OCI-LY7 (cell line): ENCODE measurements around the gene CSRNP3. TPM values are rescaled to one million over a fixed set of nuclear protein-coding genes. Genes with fewer than 3 reads are reported as not detected.

Experiments
- BruUV-seq: library from RNA; stranded (reverse); fragments of 400-500 nt; replicated peaks from 2 replicates; lab custom pipeline; 2021; lab: Mats Ljungman, UMichigan
- CTCF ChIA-PET: fragments of 300-600 bp; sonication (Branson Sonifier 250); formaldehyde crosslinking; loops from one replicate; lab custom pipeline; 2022; ENCODE audit warnings: antibody characterized with exemption; ENCODE audit not compliant: unreplicated experiment; lab: Charles Lee
- POLR2A ChIA-PET: fragments of 300-600 bp; sonication (Branson Sonifier 250); formaldehyde crosslinking; loops from one replicate; lab custom pipeline; 2022; ENCODE audit warnings: antibody characterized with exemption; lab: Charles Lee
- DNase-seq: peaks from one replicate; pipeline ENCODE4 v3.0.0-alpha.2; 2015; ENCODE audit warnings: low spot score
- H2AFZ ChIP-seq: fragments of 200-600 bp; sonication (generic), shearing (Covaris generic); 2 replicates; pipeline ENCODE4 v1.6.1; 2014; ENCODE audit warnings: mild to moderate bottlenecking, antibody characterized with exemption, low read length, moderate library complexity
- H3K27ac ChIP-seq: fragments of 200-600 bp; sonication (generic); 2 replicates; pipeline ENCODE4 v1.5.1; 2014; ENCODE audit warnings: mixed run types, low read depth, mild to moderate bottlenecking, moderate library complexity, low read length, inconsistent platforms; ENCODE audit not compliant: poor library complexity, severe bottlenecking
- H3K36me3 ChIP-seq: fragments of 200-600 bp; sonication (generic); 2 replicates; pipeline ENCODE4 v1.6.1; 2014; ENCODE audit warnings: mild to moderate bottlenecking, antibody characterized with exemption, low read length, moderate library complexity, mixed read lengths; ENCODE audit not compliant: insufficient read depth
- H3K4me1 ChIP-seq: fragments of 200-600 bp; sonication (generic); 2 replicates; pipeline ENCODE4 v1.5.1; 2014; ENCODE audit warnings: mild to moderate bottlenecking, low read length; ENCODE audit not compliant: insufficient read depth, poor library complexity, severe bottlenecking
- H3K4me2 ChIP-seq: fragments of 200-600 bp; sonication (generic); 2 replicates; pipeline ENCODE4 v1.6.1; 2014; ENCODE audit warnings: mild to moderate bottlenecking, low read length
- H3K4me3 ChIP-seq: fragments of 200-600 bp; sonication (generic); 2 replicates; pipeline ENCODE4 v1.5.1; 2014; ENCODE audit warnings: mild to moderate bottlenecking, low read depth, low read length; ENCODE audit not compliant: poor library complexity, severe bottlenecking
- H3K79me2 ChIP-seq: fragments of 200-600 bp; sonication (generic); 2 replicates; pipeline ENCODE4 v1.6.1; 2016; ENCODE audit warnings: low read depth, mild to moderate bottlenecking, low read length, moderate library complexity, mixed read lengths; ENCODE audit not compliant: insufficient read depth
- H3K9me2 ChIP-seq: fragments of 200-600 bp; sonication (generic); 2 replicates; pipeline ENCODE4 v1.6.1; 2016; ENCODE audit warnings: mild to moderate bottlenecking, low read length, mixed read lengths; ENCODE audit not compliant: insufficient read depth
- H3K9me3 ChIP-seq: fragments of 200-600 bp; sonication (generic); 2 replicates; pipeline ENCODE4 v1.6.1; 2014; ENCODE audit warnings: mild to moderate bottlenecking, mixed run types, low read length, mixed read lengths
- H4K20me1 ChIP-seq: fragments of 200-600 bp; sonication (generic); 2 replicates; pipeline ENCODE4 v1.6.1; 2014; ENCODE audit warnings: mild to moderate bottlenecking, antibody characterized with exemption, low read length, moderate library complexity, mixed read lengths; ENCODE audit not compliant: insufficient read depth
- CTCF ChIP-seq: fragments of 200-600 bp; sonication (generic); conservative IDR thresholded peaks from 2 replicates; pipeline ENCODE4 v1.5.1; 2014; ENCODE audit warnings: mild to moderate bottlenecking, antibody characterized with exemption, low read length, moderate library complexity, mixed read lengths
- EZH2phosphoT487 ChIP-seq: fragments of 200-600 bp; sonication (generic); IDR thresholded peaks from 2 replicates; pipeline ENCODE4 v1.6.1; 2018; ENCODE audit warnings: low read depth, borderline replicate concordance, mild to moderate bottlenecking, mixed run types, antibody characterized with exemption, low read length, moderate library complexity, mixed read lengths
- intact Hi-C: fragments of 100-400 bp; cut with micrococcal nuclease; formaldehyde crosslinking; loops from one replicate; pipeline ENCODE4 v1.10.0; 2022; ENCODE audit not compliant: unreplicated experiment
- total RNA-seq, 2 experiments: library from RNA; depleted of rRNA in 1 of 2; stranded (reverse); fragments of >200 nt in 1 of 2; shearing (Covaris generic) in 1 of 2; gene quantifications; 2 replicates each; pipeline ENCODE4 v1.2.3, GENCODE V29; 2014 to 2022

The CSRNP3 gene
- total RNA-seq, 2 experiments from 2014 or later = 0.44 to 1.4 TPM

- no peaks in the 10 kb centered on the region for H3K4me1 ChIP-seq
- H3K36me3 ChIP-seq = no peaks in the 10 kb centered on the region
- no peaks in the 10 kb centered on the region for H4K20me1 ChIP-seq
- no peak for DNase-seq
- H2AFZ ChIP-seq = no peak overlapping the region
- no peaks in the 10 kb centered on the region for H3K9me3 ChIP-seq
- no peak overlapping the region for H3K27ac ChIP-seq
- H3K4me3 ChIP-seq = no peak overlapping the region
- no peak overlapping the region for H3K4me2 ChIP-seq
- no TSS peak for BruUV-seq
- H3K9me2 ChIP-seq = no peaks in the 10 kb centered on the region
- no peak for TF ChIP-seq EZH2phosphoT487
- no peak for TF ChIP-seq CTCF
- CTCF ChIA-PET = no interaction called here
- no peaks in the 10 kb centered on the region for H3K79me2 ChIP-seq
- POLR2A ChIA-PET = interaction anchor here (0.5 to 1.4 kb wide), 5 partner anchors 9 to 374 kb away, joined by 3 read pairs; no protein-coding TSS in a partner anchor
- intact Hi-C loops = no loop called here
Measured at GRCh38 chr2:165435611-165436010, 33.9 kb upstream of the CSRNP3 start.

- POLR2A ChIA-PET = interaction anchor here (0.6 to 1.5 kb wide), 6 partner anchors 11 to 316 kb away, joined by 3 to 6 read pairs (median 4); no protein-coding TSS in a partner anchor
- H3K4me1 ChIP-seq = no peaks in the 10 kb centered on the region
- H3K9me2 ChIP-seq = no peaks in the 10 kb centered on the region
- DNase-seq = no peak
- H3K79me2 ChIP-seq = no peaks in the 10 kb centered on the region
- TF ChIP-seq CTCF (no peak), EZH2phosphoT487 (no peak)
- H3K36me3 ChIP-seq = no peaks in the 10 kb centered on the region
- CTCF ChIA-PET = no interaction called here
- no peaks in the 10 kb centered on the region for H3K9me3 ChIP-seq
- intact Hi-C loops = no loop called here
- no peak overlapping the region for H3K4me3 ChIP-seq
- no TSS peak for BruUV-seq
- H2AFZ ChIP-seq = no peak overlapping the region
- no peaks in the 10 kb centered on the region for H4K20me1 ChIP-seq
- no peak overlapping the region for H3K27ac ChIP-seq
- H3K4me2 ChIP-seq = no peak overlapping the region
Measured at GRCh38 chr2:165436559-165436958, 32.9 kb upstream of the CSRNP3 start.

GRCh38 chr2:165440367-165440766, 29.1 kb upstream of the CSRNP3 start:
- CTCF ChIA-PET = no interaction called here
- POLR2A ChIA-PET = interaction anchor here (0.6 kb wide), 1 partner anchor 402 kb away, joined by 3 read pairs; no protein-coding TSS in a partner anchor
- no peak overlapping the region for H3K27ac ChIP-seq
- H3K36me3 ChIP-seq = no peaks in the 10 kb centered on the region
- no peaks in the 10 kb centered on the region for H3K9me3 ChIP-seq
- intact Hi-C loops = no loop called here
- no TSS peak for BruUV-seq
- no peak overlapping the region for H3K4me3 ChIP-seq
- no peaks in the 10 kb centered on the region for H3K4me1 ChIP-seq
- TF ChIP-seq CTCF (no peak), EZH2phosphoT487 (no peak)
- no peaks in the 10 kb centered on the region for H4K20me1 ChIP-seq
- no peaks in the 10 kb centered on the region for H3K79me2 ChIP-seq
- H3K4me2 ChIP-seq = no peak overlapping the region
- H2AFZ ChIP-seq = no peak overlapping the region
- H3K9me2 ChIP-seq = no peaks in the 10 kb centered on the region
- no peak for DNase-seq
